GM21390 (cell line): ENCODE measurements around the gene DROSHA.
"Not testable (repeated sequence)": the region's sequence is repeated elsewhere in the genome, so short reads cannot be mapped to it uniquely, and the experiment has no call there.

Experiments used
- ATAC-seq: cut with Tn5 transposase; IDR thresholded peaks from one replicate; pipeline ENCODE4 v1.9.1; 2021; ENCODE audit not compliant: unreplicated experiment

The DROSHA gene

GRCh38 chr5:31421806-31422586 is 109.9 kb downstream of the DROSHA start:
- no peak for ATAC-seq

DNA sequence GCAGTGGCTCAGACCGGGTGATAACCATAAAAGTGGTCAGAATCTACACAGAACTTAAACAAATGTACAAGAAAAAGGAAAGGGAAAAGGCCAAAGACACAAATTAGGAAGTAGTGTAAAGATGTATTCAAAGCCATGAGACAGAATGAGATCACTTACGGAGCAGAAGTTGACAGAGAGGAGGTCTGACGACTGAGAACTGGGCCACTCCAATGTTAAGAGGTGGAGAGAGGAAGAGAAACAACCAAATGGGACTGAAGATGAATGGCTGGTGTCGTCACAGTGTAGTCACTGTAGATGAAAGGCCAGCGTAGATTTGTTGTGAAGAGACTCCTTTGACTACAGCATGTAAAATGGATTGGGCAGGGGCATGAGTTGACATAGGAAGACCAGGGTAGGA is 114.4 kb downstream of the DROSHA start:
- ATAC-seq: no peak

DNA sequence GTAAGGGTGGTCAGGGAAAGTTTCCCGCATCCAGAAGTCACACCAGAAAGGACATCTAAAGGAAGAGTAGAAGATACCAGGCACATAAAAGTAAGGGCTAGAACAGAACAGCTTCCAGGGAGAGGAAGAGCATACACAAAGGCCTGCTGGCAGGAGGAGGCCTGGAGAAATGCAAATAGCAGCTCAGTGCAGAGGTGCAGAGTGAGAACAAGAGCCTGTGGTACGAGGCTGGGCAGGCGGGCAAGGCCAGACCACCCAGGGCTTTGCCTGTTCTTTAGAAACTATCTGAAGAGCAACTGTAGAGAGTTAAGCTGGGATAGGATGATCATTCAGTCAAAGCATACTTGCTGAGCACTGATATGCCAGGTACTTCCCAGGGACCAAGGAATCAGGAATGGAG is 115.3 kb downstream of the DROSHA start:
- ATAC-seq: no peak

DNA sequence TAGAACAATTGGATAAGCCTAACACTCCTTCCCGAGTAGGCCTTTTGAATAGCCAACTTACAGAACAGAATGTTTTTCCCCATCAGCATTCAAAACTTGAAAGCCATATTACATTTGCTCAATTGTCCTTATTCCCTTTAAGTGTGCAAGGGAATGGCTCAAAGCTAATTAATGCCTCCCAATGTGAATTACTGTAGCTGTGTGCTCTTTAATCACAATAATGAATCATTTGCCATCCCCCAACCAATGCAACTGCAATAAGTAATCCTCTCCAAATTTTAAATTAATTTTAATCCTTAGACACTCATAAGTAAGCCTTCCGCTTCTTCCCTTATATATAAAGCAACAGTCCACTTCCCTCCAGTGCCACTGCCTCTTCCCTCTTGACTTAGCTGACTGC is 115.9 kb downstream of the DROSHA start:
- ATAC-seq: no peak

DNA sequence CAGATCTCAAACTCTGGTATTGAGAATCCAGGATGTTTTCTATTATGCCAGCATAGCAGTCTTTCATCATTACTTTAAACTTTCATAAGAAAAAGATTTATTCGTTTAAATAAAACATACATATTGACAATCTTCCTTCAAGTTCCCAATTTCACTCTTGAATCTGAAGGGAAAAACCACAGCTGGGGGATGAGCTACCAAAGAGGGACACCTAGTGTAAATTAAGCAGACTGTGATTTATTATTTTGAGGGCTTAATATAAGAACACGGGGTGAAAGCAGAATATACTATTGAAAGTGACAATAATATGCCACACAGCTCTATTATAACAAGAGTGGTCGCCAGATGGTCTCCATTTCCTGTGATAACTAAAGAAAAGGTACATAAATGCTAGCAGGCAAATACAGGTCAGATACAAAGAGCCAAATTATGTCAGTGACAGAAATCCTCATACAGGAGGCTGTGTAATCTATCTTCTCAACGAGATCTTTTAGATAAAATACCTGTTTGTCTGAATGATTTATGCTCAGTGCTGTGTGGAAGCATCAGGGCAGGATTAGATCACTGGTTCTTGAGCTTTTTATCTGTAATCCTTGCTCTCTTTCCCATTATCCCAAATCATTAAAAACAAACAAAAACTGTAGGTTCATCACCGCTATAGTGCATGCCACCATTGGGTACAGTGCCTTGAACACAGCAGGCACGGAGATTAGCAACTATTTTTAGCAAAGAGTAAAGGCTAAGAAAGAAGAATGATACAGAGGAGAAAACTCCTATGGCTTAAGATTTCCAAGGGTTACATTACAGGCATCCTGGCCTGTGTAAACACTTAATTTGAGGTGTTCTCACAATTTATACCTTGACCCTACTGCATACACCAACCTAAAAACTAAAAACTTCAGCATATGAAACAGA is 116.6 kb downstream of the DROSHA start:
- no peak for ATAC-seq

DNA sequence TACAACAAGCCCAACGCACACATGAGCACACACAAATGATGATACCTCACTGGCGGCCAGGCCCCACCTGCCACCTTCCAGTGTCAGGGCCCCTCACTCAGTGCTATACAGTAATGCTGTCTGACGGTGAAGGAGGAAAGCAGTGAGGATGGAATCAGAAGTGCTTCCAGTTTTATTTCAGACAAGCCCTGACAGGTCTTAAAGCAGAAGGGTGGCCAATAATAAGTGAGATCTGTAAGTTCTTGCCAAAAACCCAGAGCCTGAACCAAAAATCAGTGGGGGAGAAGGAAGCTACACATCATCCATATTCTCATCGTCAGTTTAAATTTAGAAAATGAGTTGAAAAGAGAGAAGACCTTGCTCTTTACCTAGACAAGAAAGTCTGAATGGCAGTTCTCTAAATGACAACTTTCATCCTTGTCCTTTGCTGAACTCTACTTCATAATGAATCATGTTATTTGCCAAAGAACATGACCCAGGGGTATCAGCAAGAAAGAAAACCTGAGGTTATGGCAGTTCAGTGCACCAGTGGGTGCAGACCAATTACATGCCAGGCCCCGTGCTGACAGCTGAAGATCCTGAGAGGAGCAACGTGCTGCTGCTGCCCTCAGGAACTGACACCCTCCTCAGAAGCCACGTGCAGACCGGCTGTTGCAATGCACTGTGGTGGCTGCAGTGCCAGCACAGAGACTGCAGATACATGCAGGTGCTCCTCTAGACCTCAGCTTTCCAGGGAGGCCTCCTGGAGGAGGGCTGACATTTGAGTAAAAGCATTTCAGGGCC is 118.7 kb downstream of the DROSHA start:
- no peak for ATAC-seq

DNA sequence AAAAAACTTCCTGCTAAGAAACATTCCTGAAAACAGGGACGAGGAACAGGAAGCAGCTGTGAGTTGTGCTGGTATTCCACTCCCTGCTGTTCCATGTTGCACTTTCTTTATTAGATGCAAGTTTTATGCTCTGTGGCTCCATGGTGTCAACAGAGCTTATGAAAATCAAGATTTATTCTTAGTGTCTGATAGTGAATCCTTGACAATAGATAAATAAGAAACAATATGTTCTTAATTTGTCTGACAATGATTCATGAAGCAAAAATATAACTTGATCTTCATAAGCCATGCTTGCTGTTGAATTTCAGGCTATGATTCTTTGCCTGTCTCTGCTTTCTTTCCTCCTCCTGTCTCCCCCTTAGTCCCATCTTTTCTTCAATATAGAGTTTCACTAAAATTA is 119.6 kb downstream of the DROSHA start:
- no peak for ATAC-seq

DNA sequence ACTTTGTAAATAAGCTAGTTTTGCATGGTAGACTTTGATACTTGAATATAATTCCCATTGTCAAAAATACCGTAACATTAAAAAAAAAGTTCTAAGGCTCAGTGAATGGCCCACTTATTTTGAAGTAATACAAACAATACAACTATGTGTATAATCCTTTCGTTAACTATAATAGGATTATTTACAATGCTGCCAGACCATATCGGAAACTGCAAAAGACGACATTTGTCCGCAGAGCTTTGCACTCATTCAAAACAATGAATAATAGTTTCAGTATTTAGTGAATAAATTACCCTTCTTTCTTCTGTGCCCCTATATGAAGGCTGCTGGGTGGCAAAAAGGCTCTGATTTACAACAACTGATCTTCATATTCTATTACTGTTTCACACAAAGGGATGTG is 121.8 kb downstream of the DROSHA start:
- ATAC-seq: no peak

DNA sequence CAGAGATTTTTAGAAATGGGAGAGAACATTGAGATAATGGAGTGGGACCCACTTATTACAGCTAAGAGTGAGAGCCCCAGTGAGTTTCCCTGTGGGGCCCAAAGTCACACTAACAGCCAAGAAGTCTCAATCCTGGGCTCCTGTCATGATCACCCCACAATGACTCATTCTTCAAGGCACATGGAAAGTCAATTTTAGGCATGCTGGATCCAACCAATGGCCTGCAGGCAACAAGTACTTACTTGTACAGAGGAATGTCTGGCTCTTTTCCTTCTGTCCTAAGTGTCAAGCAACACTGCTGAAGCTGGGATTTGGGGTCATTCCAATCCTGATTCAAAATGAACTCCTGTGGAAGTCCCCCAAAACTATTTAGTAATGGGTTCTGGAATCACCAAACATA is 123.1 kb downstream of the DROSHA start:
- no peak for ATAC-seq

GRCh38 chr5:31407921-31408693 is 123.8 kb downstream of the DROSHA start:
- ATAC-seq: no peak

GRCh38 chr5:31404325-31404724 is 127.6 kb downstream of the DROSHA start:
- no peak for ATAC-seq

DNA sequence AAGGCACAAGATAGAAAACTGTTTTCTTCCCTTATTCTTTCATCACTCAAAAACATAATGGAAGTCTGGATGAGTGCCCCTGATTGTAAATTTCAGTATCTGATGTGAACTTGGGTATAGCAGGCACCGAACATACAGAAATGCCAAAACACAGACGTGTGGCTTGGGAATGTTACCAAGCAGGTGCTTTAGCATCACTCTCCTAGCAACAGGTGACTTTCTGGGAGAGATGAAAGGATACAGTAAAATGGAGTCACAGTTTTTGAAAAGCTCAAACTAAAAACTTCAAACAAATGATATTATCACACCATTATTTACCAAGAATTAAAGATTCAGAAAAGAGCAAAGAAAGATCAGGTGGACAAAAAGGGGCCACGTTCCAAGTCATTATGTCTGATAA is 130.2 kb downstream of the DROSHA start:
- ATAC-seq: no peak

GRCh38 chr5:31397926-31398557 is 133.9 kb downstream of the DROSHA start:
- ATAC-seq: no peak

DNA sequence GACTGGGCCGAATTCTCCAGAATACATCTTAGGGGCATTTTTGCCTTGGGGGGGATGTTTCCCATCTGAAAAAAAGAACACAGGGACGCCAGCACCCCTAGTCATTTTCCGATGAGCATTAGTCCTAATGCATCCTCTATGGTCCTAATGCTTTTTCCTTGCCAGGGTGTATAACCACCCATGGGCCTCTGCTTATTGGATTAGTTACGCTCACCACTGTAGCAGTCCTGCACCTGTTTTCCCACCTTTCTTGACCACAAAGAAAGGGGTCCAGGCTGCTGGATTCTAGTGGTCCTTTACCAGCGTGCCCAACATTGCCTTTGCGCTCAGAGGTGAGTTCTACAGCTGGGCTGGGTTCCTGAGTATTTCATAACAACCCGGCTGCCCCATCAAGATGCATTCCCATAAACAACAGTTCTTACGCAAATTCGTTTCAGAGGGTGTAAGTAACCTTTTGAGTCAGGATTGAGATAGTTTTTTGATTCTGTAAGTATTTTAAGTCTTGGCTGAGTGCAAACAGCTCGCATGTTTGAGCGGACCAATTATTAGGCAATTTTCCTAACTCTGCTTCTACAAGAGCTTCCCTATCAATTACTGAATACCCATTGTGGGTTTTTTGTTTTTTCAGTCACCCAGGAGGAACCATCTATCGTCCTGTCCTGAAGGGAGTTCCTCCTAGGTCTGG is 135.1 kb downstream of the DROSHA start:
- ATAC-seq: no peak

- ATAC-seq: not testable (repeated sequence)
These were observed 136.3 kb downstream of the DROSHA start for GRCh38 chr5:31395450-31396045.

GRCh38 chr5:31393126-31393525 is 138.8 kb downstream of the DROSHA start:
- ATAC-seq: no peak

- no peak for ATAC-seq
These were observed 139.8 kb downstream of the DROSHA start for GRCh38 chr5:31392061-31392460.

- ATAC-seq: no peak
These were observed 141.6 kb downstream of the DROSHA start for GRCh38 chr5:31390256-31390655.
